Fibroblast of skin of back (primary cell): Measurements from ENCODE around the gene LPAR1. TPM values are rescaled to one million over a fixed set of nuclear protein-coding genes. Genes with fewer than 3 reads are reported as not detected.
"Not testable (repeated sequence)": the region's sequence is repeated elsewhere in the genome, so short reads cannot be mapped to it uniquely, and the experiment has no call there.

ENCODE experiments used
- DNase-seq: peaks from one replicate; pipeline ENCODE4 v3.0.0-alpha.2; 2013
- polyA plus RNA-seq, 2 experiments: library from polyadenylated mRNA; unstranded; fragments of 120-200 nt; gene quantifications; one replicate each; pipeline ENCODE4 v1.2.1, GENCODE V29; 2013; ENCODE audit not compliant: insufficient read length in 2 of 2

The LPAR1 gene, protein sequence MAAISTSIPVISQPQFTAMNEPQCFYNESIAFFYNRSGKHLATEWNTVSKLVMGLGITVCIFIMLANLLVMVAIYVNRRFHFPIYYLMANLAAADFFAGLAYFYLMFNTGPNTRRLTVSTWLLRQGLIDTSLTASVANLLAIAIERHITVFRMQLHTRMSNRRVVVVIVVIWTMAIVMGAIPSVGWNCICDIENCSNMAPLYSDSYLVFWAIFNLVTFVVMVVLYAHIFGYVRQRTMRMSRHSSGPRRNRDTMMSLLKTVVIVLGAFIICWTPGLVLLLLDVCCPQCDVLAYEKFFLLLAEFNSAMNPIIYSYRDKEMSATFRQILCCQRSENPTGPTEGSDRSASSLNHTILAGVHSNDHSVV
- 54.1 TPM for polyA plus RNA-seq (2013, experiment 1 of 2; ENCODE audit: insufficient read length)
- 38.5 TPM for polyA plus RNA-seq (2013, experiment 2 of 2; ENCODE audit: insufficient read length)

DNA sequence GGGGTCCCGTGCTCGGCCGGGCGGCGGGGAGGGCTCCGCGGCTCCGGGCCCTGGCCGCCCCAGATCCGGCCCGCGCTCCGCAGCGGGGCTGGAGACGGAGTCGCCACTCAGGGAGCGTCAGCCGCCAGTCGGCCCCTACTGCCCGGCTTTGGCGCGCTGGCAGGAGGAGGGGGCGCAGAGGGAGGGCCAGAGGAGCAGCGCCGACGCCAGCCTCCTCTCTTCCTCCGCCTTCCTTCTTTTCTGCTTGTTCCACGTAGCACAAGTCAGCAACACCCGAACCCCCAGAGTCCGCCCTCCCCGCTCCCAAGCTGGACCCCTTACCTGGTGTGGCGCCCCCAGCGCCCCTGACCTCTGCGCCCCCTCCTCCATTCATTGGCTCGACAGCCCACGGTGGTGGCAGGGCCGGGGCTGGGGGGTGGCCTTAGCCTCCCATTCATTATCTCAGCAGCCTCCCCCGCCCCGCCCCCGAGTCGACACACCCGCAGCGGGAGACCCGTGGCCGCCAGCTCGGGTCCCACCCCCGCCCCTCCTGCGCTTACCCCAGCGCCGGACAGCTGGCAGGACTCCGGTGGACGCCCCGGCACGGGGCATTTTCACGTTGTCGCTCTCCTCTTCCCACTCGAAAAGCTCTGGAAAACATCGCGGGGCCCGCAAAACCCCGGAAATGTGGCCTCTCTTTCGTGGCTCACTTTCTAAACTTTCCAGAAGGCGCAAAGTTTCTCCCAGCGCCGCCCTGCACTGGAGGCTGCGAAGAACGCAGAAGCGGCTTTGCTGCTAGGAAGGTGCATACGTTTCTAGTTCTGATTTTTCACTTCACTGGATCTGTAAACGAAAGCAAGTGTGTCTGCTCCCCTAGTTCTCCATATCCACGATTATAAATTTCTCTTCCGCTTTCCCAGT is at the start of gene LPAR1:
Gene LPAR1, minus strand, starts transcription at position 140 of the 900 bp plus-strand sequence. CDS start 66,353 bp downstream, outside the sequence.
- peak; percentile 67 for DNase-seq

DNA sequence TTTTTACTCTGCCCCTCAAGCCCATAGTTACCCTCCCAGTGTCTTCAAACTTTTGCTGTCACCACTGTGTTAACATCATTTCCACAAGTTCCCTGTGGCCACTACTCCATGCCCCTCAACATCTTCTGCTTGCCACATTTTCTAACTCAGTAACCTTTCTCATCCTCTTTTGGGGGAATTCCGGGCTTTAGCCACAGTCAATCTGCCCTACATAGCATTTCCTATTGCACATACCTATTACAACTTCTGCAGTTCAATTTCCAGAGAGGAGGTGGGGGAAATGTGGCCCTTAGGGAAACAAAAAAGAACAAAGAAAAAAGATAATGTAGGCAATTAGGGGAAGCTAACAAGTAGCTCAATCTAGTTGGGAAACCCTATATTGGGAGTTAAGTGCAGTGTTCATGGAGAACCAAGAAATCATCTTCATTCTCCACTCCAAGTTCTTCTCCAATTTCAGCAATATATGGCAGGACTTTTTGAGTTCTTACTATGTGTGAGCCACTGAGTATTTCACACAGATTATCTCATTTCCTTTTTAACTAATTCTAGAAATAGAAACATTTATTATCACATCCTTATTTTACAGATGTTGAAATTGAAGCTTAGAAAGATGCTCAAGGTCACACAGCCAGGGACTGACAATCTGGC is 40.2 kb upstream of the LPAR1 start:
- DNase-seq: no peak

DNA sequence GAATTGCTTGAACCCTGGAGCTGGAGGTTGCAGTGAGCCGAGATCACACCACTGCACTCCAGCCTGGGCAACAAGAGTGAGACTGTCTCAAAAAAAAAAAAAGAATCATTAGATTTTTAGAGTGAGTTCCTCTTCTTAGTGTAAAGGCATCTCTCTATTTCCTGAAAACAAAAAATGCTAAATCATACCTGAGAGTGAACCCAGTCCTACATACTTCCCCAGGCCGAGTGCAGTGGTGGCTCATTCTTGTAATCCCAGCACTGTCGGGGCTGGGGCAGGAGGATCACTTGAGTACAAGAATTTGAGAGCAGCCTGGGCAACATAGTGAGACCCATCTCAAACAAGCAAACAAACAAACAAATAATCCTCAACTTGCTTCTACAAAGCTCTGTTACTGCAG is 38.2 kb upstream of the LPAR1 start:
- no peak for DNase-seq

DNA sequence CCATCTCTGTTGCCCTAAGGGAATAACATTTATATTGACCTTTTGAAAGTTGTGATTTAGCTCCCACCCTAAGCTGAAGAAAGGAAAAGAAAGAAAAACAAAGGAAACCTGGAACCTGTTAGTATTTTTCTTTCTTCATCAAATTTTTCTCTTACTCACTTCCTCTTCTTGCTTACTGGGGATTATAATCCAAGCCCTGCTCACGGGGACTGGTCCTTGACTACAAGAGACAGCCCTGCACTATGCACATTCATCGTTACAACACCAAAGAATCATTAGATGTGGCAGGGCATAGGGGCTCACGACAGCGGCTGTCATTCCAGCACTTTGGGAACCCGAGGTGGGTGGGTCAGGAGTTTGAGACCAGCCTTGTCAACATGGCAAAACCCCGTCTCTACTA is 37.8 kb upstream of the LPAR1 start:
- DNase-seq: no peak

DNA sequence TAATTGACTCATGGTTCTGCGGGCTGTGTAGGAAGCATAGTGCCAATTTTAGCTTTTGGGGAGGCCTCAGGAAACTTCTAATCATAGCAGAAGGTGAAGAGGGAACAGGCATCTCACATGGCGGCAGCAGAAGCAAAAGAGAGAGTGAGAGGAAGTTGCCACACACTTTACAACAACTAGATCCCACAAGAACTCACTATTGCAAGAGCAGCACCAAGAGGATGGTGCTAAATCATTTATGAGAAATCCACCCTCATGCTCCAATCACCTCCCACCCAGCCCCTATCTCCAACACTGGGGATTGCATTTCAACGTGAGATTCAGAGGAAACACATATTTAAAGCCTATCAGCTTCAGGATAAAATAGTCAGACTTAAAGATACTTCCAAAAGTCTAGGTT is 36.1 kb upstream of the LPAR1 start:
- DNase-seq: no peak

DNA sequence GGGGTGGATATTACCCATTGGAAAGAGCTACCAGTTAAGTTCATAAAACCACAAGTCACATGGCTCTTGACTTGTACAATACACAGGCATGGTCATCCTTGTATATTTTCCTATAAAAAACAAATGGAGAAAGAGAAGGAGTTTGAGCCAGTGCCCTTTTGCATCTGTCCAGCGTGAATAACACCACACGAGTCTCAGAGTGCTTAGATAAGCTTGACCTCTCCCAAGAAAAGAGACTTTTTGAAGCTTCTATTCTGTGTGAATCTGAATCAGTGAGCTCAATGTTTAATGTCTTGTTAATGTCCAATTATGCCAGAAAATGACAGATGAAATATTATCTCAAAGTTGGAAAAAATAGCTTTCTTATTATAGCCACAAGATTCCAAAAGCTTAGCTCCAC is 30.9 kb upstream of the LPAR1 start:
- DNase-seq: no peak

DNA sequence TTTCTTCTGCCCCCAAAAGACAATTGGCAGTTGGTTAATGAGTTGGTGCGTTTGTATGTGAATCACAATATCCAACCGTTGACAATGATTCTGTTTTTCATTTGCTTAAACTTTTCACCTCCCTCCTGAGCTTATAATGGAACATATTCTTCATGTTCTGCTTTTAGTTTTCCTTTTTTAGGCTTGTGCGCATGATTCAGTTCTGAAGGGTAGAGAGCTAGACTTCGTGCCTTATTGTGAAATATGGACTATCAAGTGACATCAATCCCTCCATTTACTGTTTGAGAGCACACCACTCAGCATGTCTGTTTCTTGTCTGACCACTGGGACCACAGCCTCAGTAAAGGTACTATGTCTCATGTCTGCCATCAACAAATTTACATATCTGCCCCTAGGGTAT is 30.5 kb upstream of the LPAR1 start:
- DNase-seq: peak; percentile 15

DNA sequence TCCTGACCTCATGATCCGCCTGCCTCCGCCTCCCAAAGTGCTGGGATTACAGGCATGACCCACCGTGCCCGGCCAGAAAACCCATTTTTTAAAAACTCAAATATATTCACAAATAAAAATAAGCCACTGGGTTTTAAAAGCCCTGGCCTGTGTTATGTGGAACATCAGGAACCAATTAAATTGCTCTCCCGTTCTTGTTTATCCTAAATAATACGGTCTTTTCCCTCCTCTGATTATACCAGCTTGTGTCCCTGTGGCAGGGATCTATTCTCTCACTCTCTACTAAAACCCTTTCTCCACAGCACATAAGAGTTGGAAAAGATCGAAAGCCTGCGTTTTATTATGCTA is 30.1 kb upstream of the LPAR1 start:
- DNase-seq: no peak

DNA sequence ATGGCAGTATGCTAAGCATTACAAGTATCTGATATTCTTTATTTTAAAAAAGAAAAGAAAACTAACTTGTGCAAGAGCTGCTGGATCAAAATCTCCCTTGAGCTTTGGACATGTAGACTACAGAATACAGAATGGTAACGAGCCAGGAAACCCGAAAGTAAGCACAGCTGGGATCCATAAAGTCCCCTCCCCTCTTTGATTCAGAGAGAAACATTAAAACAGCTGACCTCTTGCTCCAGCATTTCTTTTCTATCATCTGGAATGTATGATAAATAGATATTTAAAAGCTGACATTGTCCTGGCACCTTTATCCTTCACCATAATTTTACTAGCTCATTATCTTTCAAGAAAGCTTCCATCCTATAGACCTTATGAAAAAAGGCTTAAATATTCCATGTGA is 28.2 kb upstream of the LPAR1 start:
- DNase-seq: no peak

DNA sequence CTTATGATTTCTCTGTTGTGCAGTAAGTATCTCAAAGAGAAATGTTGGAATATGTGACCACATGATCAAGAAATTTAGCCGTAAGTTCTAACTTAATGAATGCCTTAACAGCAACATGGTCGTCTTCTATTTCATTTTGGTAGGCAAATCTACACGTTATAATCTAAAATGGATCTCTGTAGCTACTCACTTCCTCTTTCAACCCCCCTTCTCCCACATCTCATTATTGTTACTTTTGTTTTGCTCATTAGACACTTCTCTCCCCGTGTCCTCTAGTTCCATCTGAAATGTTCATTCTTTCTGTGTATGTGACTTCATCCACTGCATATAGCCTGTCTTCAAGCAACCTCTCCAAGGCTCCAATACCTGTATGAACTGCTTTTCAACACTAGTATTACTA is 27.1 kb upstream of the LPAR1 start:
- no peak for DNase-seq

DNA sequence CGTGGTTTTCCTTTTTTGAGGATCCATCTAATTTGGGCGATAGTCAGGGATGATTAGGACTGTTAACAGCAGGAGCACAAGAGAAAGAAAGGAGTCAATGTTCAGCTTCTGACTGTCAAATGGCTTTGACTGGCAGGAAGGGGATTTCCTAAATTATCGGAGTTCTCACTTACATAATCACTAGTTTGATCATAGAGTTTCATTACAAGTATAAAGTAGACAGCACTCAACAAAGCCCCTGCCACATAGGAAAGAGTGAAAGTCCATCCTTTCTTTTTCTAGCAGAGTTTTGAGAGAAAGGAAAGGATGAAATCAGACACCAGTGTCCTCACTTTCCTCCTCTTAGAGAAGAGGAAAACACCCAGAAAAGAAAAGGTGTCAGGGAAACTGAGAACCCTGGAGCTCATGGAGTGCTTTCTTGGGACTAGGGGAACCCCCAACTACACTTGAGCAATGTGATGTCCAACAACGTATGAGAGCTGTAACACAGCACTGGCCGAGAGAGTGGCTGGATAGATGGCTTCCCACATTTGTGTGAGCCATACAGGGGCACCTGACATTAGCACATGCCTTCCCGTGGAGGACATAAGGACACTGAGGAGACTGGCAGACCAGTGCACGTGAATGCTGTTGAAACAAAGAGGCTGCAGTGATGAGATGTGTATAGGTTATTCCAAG is 26.0 kb upstream of the LPAR1 start:
- no peak for DNase-seq

DNA sequence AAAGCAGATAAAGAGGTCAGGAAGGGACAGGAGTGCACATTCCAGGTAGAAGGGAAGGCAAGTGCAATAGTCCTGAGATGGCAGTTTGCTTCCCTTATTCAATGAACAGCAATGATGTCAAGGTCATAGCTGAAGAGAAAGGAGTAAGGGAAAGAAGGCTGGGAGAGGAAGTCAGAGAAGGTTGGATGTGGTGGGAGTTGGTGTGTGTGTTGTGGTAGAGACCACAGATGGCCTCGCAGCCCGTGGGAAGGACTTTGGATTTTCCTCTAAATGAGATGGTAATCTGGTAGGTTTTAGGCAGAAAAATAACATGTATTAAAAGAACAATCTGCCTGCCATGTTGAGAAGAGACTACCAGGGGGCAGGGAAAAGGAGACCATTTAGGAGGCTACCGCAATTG is 25.1 kb upstream of the LPAR1 start:
- DNase-seq: no peak

DNA sequence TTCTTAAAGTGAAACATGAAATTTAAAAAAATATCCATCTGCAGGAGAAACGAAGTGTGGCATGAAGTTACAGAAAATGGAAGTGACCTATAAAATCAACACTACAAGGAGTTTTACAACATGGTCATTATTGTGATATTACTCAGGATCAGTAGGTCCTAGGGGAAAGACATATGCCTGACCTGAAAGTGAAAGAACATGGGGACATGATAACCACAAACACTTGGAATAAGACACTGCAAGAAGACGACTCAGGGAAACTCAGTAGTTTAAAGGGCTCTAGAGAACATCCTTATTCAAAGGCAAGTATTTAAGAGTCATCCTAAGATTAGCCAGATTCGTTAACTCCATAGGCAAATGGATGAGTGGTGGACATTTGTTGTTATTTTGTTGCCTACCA is 19.9 kb upstream of the LPAR1 start:
- no peak for DNase-seq

DNA sequence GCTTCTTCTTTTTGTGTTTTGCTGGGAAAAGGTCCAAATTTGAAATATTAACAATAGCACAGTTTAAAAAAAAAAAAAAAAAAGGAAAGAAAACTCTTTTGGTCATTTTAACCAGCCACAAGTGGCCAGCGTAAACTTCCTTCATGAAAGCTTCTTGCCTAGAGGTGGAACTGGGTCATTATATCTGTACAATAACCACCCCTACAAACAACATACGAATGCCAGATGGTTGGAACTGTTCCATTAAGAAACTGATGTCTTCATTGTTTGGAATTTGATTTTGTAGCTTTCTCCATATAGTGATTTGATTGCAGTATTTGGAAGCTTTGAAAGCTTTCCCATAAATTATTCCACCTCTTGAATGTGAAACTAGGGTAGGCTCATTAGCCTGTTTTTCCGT is 18.3 kb upstream of the LPAR1 start:
- DNase-seq: peak; percentile 33

DNA sequence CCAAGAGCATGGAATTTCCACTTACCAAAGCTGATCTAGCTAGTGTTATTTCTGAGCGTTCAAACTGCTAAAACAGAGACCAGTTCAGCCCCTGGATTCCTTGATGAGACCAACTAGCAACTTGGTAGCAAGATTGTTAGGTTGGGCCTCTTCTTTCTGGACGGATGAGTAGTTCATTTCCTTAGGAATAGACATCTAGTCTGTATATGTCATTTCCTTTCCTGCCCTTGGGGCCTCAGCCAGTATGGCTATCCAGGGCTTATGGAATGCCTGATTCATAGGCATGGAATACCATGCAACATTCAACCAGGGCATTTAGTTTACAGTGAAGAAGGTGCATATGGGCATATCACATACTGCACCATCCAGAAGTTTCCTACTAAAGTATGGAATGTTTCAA is 14.5 kb upstream of the LPAR1 start:
- DNase-seq: peak; percentile 89

DNA sequence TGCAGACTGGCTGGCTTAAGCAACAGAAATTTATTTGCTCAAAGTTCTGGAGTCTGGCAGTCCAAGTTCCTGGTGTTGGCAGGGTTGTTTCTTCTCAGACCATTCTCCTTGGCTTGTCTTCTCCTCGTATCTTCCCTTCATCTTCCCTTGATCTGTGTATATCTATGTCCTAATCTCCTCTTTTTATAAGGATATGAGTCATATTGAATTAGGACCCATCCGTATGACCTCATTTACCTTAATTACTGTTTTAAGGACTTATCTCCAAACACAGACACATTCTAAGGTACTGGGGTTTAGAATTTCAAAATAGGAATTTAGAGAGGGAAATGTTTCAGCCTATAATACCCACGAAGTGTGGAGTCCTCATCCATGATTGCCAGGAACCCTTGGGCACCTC is 13.1 kb upstream of the LPAR1 start:
- DNase-seq: no peak

DNA sequence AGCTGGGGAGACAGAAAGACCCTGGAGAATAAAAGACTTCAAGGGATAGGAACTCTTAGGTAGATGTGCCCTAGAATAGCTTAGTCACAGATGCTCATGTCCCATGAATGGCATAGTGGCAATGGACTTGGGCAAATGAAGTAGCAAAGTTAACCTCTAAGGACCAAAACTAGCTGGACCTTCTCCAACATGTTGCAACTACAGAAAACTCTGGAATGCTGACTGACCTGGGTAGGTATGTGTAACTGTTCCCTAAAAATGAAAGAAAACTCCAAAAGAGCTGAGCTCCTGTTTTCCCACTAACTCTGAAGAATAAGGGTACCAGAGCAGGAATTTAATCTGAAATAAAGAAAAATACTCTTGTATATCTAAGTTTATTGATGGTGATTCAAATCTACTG is 12.5 kb upstream of the LPAR1 start:
- DNase-seq: peak; percentile 30

DNA sequence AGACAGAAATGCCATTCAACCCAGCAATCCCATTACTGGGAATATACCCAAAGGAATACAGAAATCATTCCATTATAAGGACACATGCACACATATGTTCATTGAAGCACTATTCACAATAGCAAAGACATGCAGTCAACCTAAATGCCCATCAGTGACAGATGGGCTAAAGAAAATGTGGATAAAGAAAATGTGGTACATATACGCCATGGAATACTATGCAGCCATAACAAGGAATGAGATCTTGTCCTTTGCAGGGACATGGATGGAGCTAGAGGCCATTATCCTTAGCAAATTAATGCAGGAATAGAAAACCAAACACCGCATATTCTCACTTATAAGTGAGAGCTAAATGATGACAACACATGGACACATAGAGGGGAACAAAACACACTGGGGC is 9.0 kb upstream of the LPAR1 start:
- DNase-seq: not testable (repeated sequence)

DNA sequence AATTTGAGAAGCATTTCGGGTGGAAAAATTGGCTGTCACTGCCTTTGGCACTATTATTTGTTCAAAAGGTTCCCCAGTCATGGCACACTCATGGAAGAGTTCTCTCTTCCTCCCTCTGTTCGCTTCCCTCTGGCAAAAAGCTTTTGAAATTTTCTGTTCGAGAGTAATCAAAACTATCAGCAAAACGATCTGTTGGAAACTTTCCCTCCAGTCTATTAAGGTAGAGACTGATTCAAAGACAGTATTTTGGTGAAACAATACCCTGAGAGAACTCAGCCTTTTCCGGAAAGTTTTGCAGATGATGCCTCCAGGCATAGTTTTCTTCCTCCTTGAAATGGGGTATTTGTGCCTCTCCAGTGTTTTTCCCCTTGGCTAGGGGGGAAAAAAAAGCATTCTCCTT is 3.6 kb upstream of the LPAR1 start:
- no peak for DNase-seq

DNA sequence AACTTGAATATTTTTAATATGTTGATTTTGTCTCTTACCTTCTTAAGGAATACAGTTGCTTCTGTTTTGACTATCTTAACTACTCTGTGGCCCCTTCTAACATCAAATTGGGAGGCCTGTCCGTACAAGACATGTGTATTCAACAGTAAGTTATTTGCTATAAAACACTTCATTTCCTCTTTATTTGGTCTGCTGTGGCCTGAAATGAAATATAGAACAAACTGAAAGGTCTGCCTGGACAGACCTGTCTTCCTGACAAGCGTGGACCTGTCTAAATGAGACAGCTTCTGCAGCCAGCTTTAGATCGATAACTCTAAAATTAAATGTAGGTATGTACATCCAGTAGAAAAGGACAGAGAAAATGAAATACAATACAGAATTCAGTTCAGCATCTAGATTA is 2.2 kb upstream of the LPAR1 start:
- DNase-seq: no peak

DNA sequence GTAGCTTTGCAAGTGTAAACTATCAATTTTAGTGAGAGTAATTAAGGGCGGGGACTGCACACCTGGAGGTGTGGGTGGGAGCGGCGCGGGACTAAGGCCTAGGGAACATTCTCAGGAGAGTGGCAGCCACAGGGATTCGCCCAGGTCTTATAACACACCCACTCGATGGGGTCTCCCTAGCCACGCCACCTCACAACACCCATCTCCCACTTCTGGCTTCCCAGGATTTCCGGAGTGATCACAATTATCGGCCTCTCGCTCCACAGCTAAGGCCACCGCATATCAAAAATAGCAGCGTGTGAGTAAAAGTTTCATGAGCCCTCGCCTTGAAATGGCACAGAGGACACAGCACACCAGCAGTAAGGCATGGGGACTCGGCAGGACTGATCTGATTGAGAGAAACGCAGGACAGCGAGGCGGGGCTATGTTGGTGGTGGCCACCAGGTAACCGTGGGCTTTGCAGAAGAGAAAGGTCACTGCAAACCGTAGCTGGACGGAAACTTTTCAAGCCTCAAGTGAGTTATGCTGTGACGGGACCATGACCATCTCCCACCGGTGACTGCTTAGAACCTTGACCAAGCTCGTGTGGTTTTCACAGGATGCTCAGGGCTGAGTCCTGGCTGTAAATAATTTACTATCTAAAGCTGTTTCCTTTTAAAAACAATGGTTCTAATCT is 1.1 kb upstream of the LPAR1 start:
- no peak for DNase-seq

DNA sequence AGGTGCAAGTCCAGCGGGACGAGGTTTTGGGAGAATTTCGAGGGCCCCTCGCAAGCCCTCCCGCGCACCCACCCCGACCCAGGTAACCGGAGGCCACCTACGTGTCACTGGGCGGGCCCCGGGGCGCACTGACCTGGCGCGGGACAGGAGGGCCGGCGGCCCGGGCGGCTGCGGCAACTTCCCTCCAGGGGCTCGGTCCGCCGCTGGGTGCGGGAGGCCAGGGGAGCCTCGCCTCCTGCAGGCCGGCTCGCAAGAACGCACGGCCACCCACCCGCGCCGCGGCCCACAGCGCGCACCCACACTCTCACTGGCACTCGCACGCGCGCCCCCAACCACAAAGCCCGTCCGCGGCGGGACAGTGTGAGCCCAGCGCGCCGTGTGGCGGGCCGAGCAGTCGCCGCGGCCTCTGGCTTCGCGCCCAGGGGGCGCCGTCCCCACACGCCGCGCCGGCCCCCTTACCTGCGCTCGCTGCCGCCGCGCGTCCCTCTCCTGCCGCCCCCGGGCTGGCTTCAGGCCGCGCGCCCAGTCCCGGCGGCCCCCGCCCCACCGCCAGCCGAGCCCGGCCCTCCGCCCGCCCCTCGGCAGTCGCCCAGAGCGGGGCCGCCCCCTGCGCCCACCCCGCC is 451 bp downstream of the LPAR1 start:
- peak; percentile 41 for DNase-seq
